B cell (primary cell): ENCODE data around the gene ZCCHC7.

Experiments used
- CTCF ChIP-seq: fragments of 200-600 bp; IDR thresholded peaks from one replicate; pipeline ENCODE4 v1.8.0; 2022; ENCODE audit warnings: antibody characterized with exemption, mild to moderate bottlenecking
- EZH2 ChIP-seq: IDR thresholded peaks from 2 replicates; pipeline ENCODE4 v1.6.1; 2012; ENCODE audit warnings: borderline replicate concordance, low read depth, mild to moderate bottlenecking, moderate library complexity, low read length; ENCODE audit not compliant: insufficient read depth, poor library complexity, severe bottlenecking

GRCh38 chr9:37331871-37332270 lies 211.5 kb downstream of the ZCCHC7 start:
- TF ChIP-seq CTCF (no peak), EZH2 (no peak)
